Activated naive CD4-positive, alpha-beta T cell treated with Interleukin-2 at 50 U/mL for 16 hours (primary cell): ENCODE measurements around the gene NFATC2.

Source experiments
- DNase-seq: peaks from one replicate; pipeline ENCODE4 v3.0.0-alpha.2; 2020

Gene NFATC2

GRCh38 chr20:51447765-51448148 is 94.8 kb downstream of the NFATC2 start:
- DNase-seq = no peak

GRCh38 chr20:51447097-51447764 is 95.3 kb downstream of the NFATC2 start:
- DNase-seq = no peak

DNA sequence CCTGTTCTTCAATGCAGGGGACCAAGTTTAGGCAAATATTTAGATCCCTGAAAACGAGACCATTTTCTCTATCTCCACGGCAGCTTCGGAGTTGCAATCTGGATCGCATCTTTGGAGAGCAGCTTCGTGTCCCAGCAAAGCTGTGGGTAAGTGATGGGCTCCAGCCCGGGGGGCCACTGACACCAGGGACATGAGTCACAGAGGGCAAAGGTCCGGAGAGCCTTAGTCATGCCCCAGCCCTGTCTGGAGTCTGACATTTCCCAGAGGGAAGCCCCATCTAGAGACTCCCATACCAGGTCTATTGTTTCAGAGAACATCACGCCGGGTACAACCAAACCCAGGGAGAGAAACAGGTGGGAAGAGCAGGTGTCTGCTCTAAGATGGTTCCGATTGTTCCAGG is 95.9 kb downstream of the NFATC2 start:
- DNase-seq = no peak

- DNase-seq = no peak
Measured at GRCh38 chr20:51446230-51446629, 96.3 kb downstream of the NFATC2 start.

GRCh38 chr20:51445591-51445990 is 96.9 kb downstream of the NFATC2 start:
- no peak for DNase-seq

GRCh38 chr20:51444922-51445438 is 97.5 kb downstream of the NFATC2 start:
- DNase-seq = no peak

- no peak for DNase-seq
Measured at GRCh38 chr20:51444467-51444866, 98.1 kb downstream of the NFATC2 start.

- DNase-seq = no peak
Measured at GRCh38 chr20:51442602-51443001, 99.9 kb downstream of the NFATC2 start.

DNA sequence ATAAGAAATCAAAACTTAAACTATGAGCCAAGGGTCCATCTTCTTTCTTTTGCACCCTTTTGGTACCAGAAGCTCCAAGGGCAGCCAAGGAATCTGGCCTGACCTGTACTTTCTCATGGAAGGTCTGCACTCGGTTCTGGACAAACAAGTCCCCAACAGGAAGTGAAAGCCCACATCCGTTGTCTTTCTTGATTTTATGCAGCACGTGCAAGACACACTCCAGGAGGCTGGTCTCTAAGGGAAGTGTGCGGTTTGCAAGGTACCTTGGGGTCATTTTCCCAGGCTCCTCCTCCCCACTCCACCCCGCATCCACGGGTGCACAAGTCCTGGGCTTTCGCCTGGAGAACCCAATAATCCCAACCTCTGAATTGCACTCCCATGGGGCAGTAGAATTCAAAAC is 101.9 kb downstream of the NFATC2 start:
- DNase-seq = no peak

- DNase-seq = no peak
Measured at GRCh38 chr20:51439160-51439689, 103.3 kb downstream of the NFATC2 start.

- no peak for DNase-seq
Measured at GRCh38 chr20:51438136-51438535, 104.4 kb downstream of the NFATC2 start.

GRCh38 chr20:51437182-51437924 is 105.2 kb downstream of the NFATC2 start:
- no peak for DNase-seq

- DNase-seq = no peak
Measured at GRCh38 chr20:51434580-51435247, 107.8 kb downstream of the NFATC2 start.

DNA sequence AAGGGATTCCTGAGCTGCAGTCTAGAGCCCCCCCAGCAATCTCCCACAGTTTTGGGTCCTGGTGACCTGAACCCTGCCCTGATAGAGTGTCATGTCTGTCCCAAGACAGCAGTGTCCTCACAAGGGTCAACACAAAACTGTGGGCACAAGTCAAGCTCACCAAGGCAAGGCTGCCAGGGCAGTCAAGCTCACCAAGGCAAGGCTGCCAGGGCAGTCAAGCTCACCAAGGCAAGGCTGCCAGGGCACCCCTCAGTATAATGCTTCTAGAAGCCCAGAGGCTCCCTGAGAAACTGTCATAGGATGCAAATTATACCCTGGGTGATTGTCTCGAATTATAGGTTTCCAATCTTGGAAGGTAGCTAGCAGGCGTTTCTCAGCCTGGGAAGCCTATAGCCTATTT is 108.5 kb downstream of the NFATC2 start:
- no peak for DNase-seq

DNA sequence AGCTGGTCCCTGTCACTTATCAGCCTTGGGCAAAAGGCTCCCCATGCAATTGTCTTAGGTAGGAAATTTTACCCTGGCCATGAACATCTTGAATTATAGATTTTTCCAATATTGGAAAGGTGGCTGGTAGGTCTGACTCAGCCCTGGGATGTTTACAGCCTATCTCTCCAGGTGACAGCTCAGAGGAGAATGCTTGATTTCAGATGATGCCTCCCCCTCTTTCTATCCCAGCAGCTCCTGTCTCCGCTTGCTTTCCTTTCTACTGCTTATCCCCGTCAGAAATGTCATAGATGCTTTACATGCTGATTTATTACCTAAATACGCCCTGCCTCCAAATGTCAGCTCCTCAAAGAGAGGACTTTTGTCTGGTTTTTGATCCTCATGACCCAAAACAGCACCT is 109.6 kb downstream of the NFATC2 start:
- no peak for DNase-seq

- no peak for DNase-seq
Measured at GRCh38 chr20:51432251-51432784, 110.2 kb downstream of the NFATC2 start.

GRCh38 chr20:51431321-51431720 is 111.2 kb downstream of the NFATC2 start:
- no peak for DNase-seq

DNA sequence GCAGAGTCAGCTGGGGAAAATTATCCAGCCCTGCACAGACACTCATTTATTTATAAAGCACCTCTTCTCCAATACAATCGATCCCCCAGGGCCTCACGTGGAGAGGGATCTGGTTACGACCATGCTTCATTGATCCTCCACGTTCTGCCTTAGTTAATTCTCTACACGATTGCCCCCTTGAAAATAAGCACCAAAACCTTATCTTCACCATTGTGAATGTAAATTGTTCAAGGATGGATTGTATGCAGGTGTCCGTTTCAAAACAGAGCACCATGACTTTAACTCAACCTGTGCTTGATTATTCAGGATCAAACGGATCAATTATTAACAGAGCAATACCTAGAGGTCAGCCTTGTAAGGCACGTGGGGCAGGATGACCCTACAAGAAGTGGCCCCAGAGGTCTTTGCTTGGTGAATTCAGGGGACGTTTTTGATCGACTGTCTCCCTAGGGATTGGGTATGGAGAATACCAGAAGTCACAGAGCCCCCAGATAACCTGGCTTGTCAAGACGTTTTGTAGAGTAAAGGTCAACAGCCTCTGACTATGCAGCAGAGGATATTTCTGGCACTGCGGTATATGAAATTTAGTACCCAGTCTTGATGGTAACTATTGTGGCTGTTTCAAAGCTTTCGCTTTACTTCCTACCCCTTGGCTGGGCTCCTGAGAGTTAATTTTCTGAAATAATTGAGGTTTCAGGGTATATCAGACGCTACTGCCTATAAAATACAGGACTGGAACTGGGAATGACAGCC is 112.1 kb downstream of the NFATC2 start:
- no peak for DNase-seq

DNA sequence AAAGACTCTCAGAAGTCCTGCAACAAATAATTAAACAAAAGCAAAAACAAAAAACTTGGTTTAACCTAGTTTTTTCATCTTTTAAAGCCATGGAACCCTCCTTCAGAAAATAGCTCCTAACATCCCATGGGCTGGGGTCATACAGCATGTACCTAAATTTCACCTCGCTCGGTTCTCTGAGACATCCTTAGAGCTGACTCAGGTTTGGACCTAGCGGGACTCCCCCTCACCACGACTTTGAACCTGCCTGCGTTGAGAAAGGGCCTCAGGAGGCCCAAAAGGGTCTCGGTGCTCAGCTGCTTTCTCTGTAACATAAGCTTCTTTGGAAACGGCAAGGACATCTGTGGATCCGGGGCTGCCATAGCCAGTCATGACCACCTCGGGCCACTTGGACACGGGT is 112.8 kb downstream of the NFATC2 start:
- DNase-seq = no peak

- no peak for DNase-seq
Measured at GRCh38 chr20:51429144-51429482, 113.4 kb downstream of the NFATC2 start.

DNA sequence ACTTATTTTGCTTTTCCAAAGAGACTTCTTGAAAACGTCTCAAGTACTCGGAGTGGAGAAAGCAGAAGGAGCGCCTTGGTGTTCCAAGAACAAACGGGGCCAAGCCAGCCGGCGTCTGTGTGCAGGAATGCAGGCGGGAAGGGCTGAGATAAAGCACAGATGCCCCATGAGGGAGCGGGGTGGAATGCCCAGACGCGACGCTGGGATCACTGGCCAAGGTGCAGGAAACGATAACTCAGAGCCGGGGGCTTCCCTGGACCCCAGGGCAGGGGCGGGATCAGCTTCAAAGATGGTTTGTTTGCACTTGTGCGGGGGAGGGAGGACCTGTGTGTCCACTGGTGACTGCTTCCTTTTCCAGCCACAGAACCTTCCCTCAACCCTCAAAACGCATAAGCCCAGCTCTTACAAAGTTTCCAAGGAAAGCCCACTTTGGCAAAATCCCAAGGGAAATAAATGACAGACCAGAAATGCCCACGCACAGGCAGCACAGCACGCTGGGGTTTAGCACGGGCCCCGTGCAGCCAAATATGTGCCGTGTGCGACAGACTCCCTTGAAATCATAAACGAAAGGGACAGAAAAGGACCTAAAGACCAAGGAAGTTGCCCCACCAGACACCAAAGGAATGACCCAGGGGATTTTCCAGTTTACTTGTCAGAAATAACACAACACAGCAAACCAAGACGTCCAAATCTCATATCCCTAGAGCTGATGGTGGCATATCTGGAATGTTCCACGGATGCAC is 113.9 kb downstream of the NFATC2 start:
- DNase-seq = no peak
